ENCODE measurements around the gene RPN2. TPM values are rescaled to one million over a fixed set of nuclear protein-coding genes. Genes with fewer than 3 reads are reported as not detected.

RPN2 gene
- polyA plus RNA-seq, 1 of the 3 experiments (the other 2 are of a cell fraction): 420 TPM

- H3K4me2 ChIP-seq: no peak overlapping the region
- no peak overlapping the region for H3K9ac ChIP-seq
- ChIA-PET CTCF (interaction anchor here (1.1 to 1.2 kb wide), 2 partner anchors 14 to 17 kb away, joined by 3 to 4 read pairs; no protein-coding TSS in a partner anchor), POLR2A (no interaction called here)
- H3K27me3 ChIP-seq (ENCODE audit: insufficient read depth): no peaks in the 10 kb centered on the region
- H4K20me1 ChIP-seq (ENCODE audit: insufficient read depth): no peaks in the 10 kb centered on the region
- peaks cover 0 to 5% of the 10 kb centered on the region in 2 experiments; a peak in 1 of 4 replicates for H3K4me1 ChIP-seq (ENCODE audit: control insufficient read depth in 1 of 2, insufficient read depth in 2 of 2, low read depth in 1 of 2, low read length in 1 of 2)
- WGBS (ENCODE audit: low lambda C conversion rate): 95% methylated on average over 3 of the region's 3 CpGs
- peaks cover 60 to 85% of the 10 kb centered on the region in 2 experiments for H3K36me3 ChIP-seq (replicated peaks in 1 of 2; ENCODE audit: control insufficient read depth in 1 of 2, insufficient read depth in 2 of 2, low read length in 1 of 2)
- no peaks in the 10 kb centered on the region for H3K9me3 ChIP-seq
- no peak overlapping the region for H3K27ac ChIP-seq (ENCODE audit: low read depth in 2 of 2, low read length in 1 of 2)
- H2AFZ ChIP-seq (ENCODE audit: low read depth): no peak overlapping the region
- no peak overlapping the region for H3K4me3 ChIP-seq (ENCODE audit: low read depth in 2 of 2, low read length in 1 of 2)
- no peaks in the 10 kb centered on the region for H3K9me2 ChIP-seq
- H3K79me2 ChIP-seq (ENCODE audit: insufficient read depth): peaks cover 8% of the 10 kb centered on the region; the same call in 1 of the 2 replicates
- no peak for DNase-seq
- no peak for TF ChIP-seq YY1 (IDR thresholded peaks at IDR 0.05; ENCODE audit: low read depth)
- TF ChIP-seq MXI1 (IDR thresholded peaks at IDR 0.05; ENCODE audit: low read depth, low read length): no peak
- no peak for TF ChIP-seq REST (IDR thresholded peaks at IDR 0.05; ENCODE audit: low read depth, low read length)
- TF ChIP-seq SIN3A (IDR thresholded peaks at IDR 0.05; ENCODE audit: borderline replicate concordance, low read depth, low read length): no peak
- TF ChIP-seq RCOR1 (IDR thresholded peaks at IDR 0.05; ENCODE audit: low read length): no peak
- no peak for TF ChIP-seq RAD21 (IDR thresholded peaks at IDR 0.05; ENCODE audit: low read length)
- no peak for TF ChIP-seq SMC3 (IDR thresholded peaks at IDR 0.05; ENCODE audit: low read depth, low read length)
- TF ChIP-seq JUND (IDR thresholded peaks at IDR 0.05): no peak
- no peak for TF ChIP-seq ZBTB33 (IDR thresholded peaks at IDR 0.05; ENCODE audit: borderline replicate concordance, low read depth)
- TF ChIP-seq FOXJ3 (CRISPR knock-in tag; IDR thresholded peaks at IDR 0.05): no peak
- no peak for TF ChIP-seq ELF1 (IDR thresholded peaks at IDR 0.05)
- H3F3A ChIP-seq (replicated peaks; ENCODE audit: insufficient read depth): peaks cover 13% of the 10 kb centered on the region
Measured at GRCh38 chr20:37209193-37209592, 30.1 kb downstream of the RPN2 start.

- peaks cover 14% of the 10 kb centered on the region for H3F3A ChIP-seq (replicated peaks; ENCODE audit: insufficient read depth)
- H3K4me1 ChIP-seq (ENCODE audit: control insufficient read depth in 1 of 2, insufficient read depth in 2 of 2, low read depth in 1 of 2, low read length in 1 of 2): peaks cover 0 to 4% of the 10 kb centered on the region in 2 experiments; a peak in 1 of 4 replicates
- no peak overlapping the region for H3K9ac ChIP-seq
- peaks cover 58 to 79% of the 10 kb centered on the region in 2 experiments for H3K36me3 ChIP-seq (replicated peaks in 1 of 2; ENCODE audit: control insufficient read depth in 1 of 2, insufficient read depth in 2 of 2, low read length in 1 of 2)
- H3K4me3 ChIP-seq (ENCODE audit: low read depth in 2 of 2, low read length in 1 of 2): no peak overlapping the region
- peaks cover 6% of the 10 kb centered on the region; the same call in 1 of the 2 replicates for H3K79me2 ChIP-seq (ENCODE audit: insufficient read depth)
- DNase-seq: no peak
- no peak overlapping the region; a peak in 1 of 4 replicates for H3K27ac ChIP-seq (ENCODE audit: low read depth in 2 of 2, low read length in 1 of 2)
- no peak overlapping the region for H3K4me2 ChIP-seq
- H3K9me2 ChIP-seq: no peaks in the 10 kb centered on the region
- H3K9me3 ChIP-seq: no peaks in the 10 kb centered on the region
- no peak for TF ChIP-seq EZH2phosphoT487 (IDR thresholded peaks at IDR 0.05; ENCODE audit: borderline replicate concordance, low read depth)
- TF ChIP-seq MXI1 (IDR thresholded peaks at IDR 0.05; ENCODE audit: low read depth, low read length): no peak
- no peak for TF ChIP-seq YY1 (IDR thresholded peaks at IDR 0.05; ENCODE audit: low read depth)
- no peak for TF ChIP-seq SMC3 (IDR thresholded peaks at IDR 0.05; ENCODE audit: low read depth, low read length)
- no peak for TF ChIP-seq TEAD4 (IDR thresholded peaks at IDR 0.05; ENCODE audit: borderline replicate concordance, insufficient read depth)
- no peak for TF ChIP-seq FOSL2 (IDR thresholded peaks at IDR 0.05; ENCODE audit: borderline replicate concordance, low read depth)
- WGBS (ENCODE audit: low lambda C conversion rate): 87% methylated on average over 6 of the region's 6 CpGs
- no peaks in the 10 kb centered on the region for H4K20me1 ChIP-seq (ENCODE audit: insufficient read depth)
- H3K27me3 ChIP-seq (ENCODE audit: insufficient read depth): no peaks in the 10 kb centered on the region
- POLR2A ChIA-PET: no interaction called here
- H2AFZ ChIP-seq (ENCODE audit: low read depth): no peak overlapping the region
- CTCF ChIA-PET: interaction anchor here (0.7 to 1.1 kb wide), 2 partner anchors 18 to 104 kb away, joined by 3 to 4 read pairs; no protein-coding TSS in a partner anchor
Measured at GRCh38 chr20:37209661-37210314, 30.7 kb downstream of the RPN2 start.
